Endothelial cell (in vitro differentiated cells): ENCODE data around the gene FDX1. TPM values are rescaled to one million over a fixed set of nuclear protein-coding genes. Genes with fewer than 3 reads are reported as not detected.

Experiments
- DNase-seq: peaks from one replicate; pipeline ENCODE4 v3.0.0; 2021; ENCODE audit warnings: low spot score
- H3K27ac Mint-ChIP-seq: one replicate; pipeline ENCODE4 v1.8.0; 2021; ENCODE audit warnings: mixed read lengths, inconsistent platforms; ENCODE audit not compliant: unreplicated experiment
- H3K27me3 Mint-ChIP-seq: one replicate; pipeline ENCODE4 v1.8.0; 2021; ENCODE audit warnings: mild to moderate bottlenecking, moderate library complexity, mixed read lengths, inconsistent platforms; ENCODE audit not compliant: unreplicated experiment
- H3K36me3 Mint-ChIP-seq: one replicate; pipeline ENCODE4 v1.8.0; 2021; ENCODE audit warnings: mild to moderate bottlenecking, low read depth, mixed read lengths, inconsistent platforms; ENCODE audit not compliant: unreplicated experiment
- H3K4me1 Mint-ChIP-seq: one replicate; pipeline ENCODE4 v1.8.0; 2021; ENCODE audit warnings: mild to moderate bottlenecking, mixed read lengths, inconsistent platforms; ENCODE audit not compliant: unreplicated experiment
- H3K4me3 Mint-ChIP-seq: one replicate; pipeline ENCODE4 v1.8.0; 2021; ENCODE audit warnings: mild to moderate bottlenecking, mixed read lengths, inconsistent platforms; ENCODE audit not compliant: unreplicated experiment
- H3K9me3 Mint-ChIP-seq: one replicate; pipeline ENCODE4 v1.8.0; 2021; ENCODE audit warnings: mixed read lengths, inconsistent platforms; ENCODE audit not compliant: unreplicated experiment
- CTCF ChIP-seq: fragments of 200-600 bp; sonication (generic); IDR thresholded peaks from one replicate; pipeline ENCODE4 v1.5.0; 2021; ENCODE audit warnings: antibody characterized with exemption; ENCODE audit not compliant: unreplicated experiment
- total RNA-seq: library from RNA; stranded (reverse); fragmentation: NEBNext Ultra II Directional; extraction: Animal tissue kit (Norgen Biotek cat#: 25700); gene quantifications from one replicate; pipeline ENCODE4 v1.2.1, GENCODE V29; 2021; ENCODE audit not compliant: unreplicated experiment

Gene FDX1
- total RNA-seq, 1 donor from 2014 or later = 14.3 TPM

- Mint-ChIP-seq H3K9me3 (peaks cover 4% of the 10 kb centered on the region), H3K36me3 (peaks cover 4% of the 10 kb centered on the region), H3K4me3 (no peak overlapping the region), H3K27me3 (no peaks in the 10 kb centered on the region), H3K27ac (no peak overlapping the region), H3K4me1 (no peaks in the 10 kb centered on the region)
- TF ChIP-seq CTCF = no peak
- DNase-seq = no peak
Measured at GRCh38 chr11:110422306-110422905, 7.3 kb upstream of the FDX1 start.

GRCh38 chr11:110424775-110425444 lies 4.8 kb upstream of the FDX1 start:
- DNase-seq = no peak

GRCh38 chr11:110425751-110426545 lies 3.8 kb upstream of the FDX1 start:
- H3K9me3 Mint-ChIP-seq = peaks cover 4% of the 10 kb centered on the region
- H3K4me3 Mint-ChIP-seq = no peak overlapping the region
- H3K36me3 Mint-ChIP-seq = peaks cover 13% of the 10 kb centered on the region
- H3K27me3 Mint-ChIP-seq = peaks cover 8% of the 10 kb centered on the region
- TF ChIP-seq CTCF = no peak
- no peak for DNase-seq
- H3K4me1 Mint-ChIP-seq = peaks cover 6% of the 10 kb centered on the region
- H3K27ac Mint-ChIP-seq = no peak overlapping the region

More at GRCh38 chr11:110424775-110425444, 4.8 kb upstream of the FDX1 start:
- Mint-ChIP-seq H3K27me3 (peaks cover 6% of the 10 kb centered on the region), H3K36me3 (peaks cover 8% of the 10 kb centered on the region), H3K27ac (no peak overlapping the region), H3K4me3 (no peak overlapping the region), H3K9me3 (peaks cover 4% of the 10 kb centered on the region), H3K4me1 (no peaks in the 10 kb centered on the region)
- no peak for TF ChIP-seq CTCF

GRCh38 chr11:110428040-110428439 lies 1.7 kb upstream of the FDX1 start:
- H3K4me3 Mint-ChIP-seq = no peak overlapping the region
- TF ChIP-seq CTCF = no peak
- DNase-seq = no peak
- no peak overlapping the region for H3K27ac Mint-ChIP-seq
- peaks cover 15% of the 10 kb centered on the region for H3K27me3 Mint-ChIP-seq
- peaks cover 10% of the 10 kb centered on the region for H3K36me3 Mint-ChIP-seq
- H3K4me1 Mint-ChIP-seq = peaks cover 16% of the 10 kb centered on the region
- no peaks in the 10 kb centered on the region for H3K9me3 Mint-ChIP-seq
